Testis (tissue), 2 donors: ENCODE results near the gene EXOC4.

Experiments used
- POLR2A ChIP-seq: fragments of 450-650 bp; IDR thresholded peaks from one replicate; pipeline ENCODE4 v1.6.1; 2017; ENCODE audit warnings: antibody characterized with exemption, mild to moderate bottlenecking, moderate library complexity
- TF ChIP-seq, protein P1 (sequence below), 3 experiments: fragments of 450-650 bp in 2 of 3; fragments of 200-600 bp in 1 of 3; sonication (generic) in 1 of 3; IDR thresholded peaks; one replicate each; pipeline ENCODE4 v1.5.1; 2016 to 2019; ENCODE audit warnings: antibody characterized with exemption in 3 of 3, mild to moderate bottlenecking in 2 of 3, moderate library complexity in 1 of 3

- TF ChIP-seq, protein P1, sequence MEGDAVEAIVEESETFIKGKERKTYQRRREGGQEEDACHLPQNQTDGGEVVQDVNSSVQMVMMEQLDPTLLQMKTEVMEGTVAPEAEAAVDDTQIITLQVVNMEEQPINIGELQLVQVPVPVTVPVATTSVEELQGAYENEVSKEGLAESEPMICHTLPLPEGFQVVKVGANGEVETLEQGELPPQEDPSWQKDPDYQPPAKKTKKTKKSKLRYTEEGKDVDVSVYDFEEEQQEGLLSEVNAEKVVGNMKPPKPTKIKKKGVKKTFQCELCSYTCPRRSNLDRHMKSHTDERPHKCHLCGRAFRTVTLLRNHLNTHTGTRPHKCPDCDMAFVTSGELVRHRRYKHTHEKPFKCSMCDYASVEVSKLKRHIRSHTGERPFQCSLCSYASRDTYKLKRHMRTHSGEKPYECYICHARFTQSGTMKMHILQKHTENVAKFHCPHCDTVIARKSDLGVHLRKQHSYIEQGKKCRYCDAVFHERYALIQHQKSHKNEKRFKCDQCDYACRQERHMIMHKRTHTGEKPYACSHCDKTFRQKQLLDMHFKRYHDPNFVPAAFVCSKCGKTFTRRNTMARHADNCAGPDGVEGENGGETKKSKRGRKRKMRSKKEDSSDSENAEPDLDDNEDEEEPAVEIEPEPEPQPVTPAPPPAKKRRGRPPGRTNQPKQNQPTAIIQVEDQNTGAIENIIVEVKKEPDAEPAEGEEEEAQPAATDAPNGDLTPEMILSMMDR (IDR thresholded peaks at IDR 0.05), result no peak
- TF ChIP-seq POLR2A, result no peak
Observed at GRCh38 chr7:133783276-133783675, 530.4 kb downstream of the EXOC4 start.
